ENCODE results near the gene OSBP2.

OSBP2 gene

GRCh38 chr22:30871391-30872284 lies 177.0 kb downstream of the OSBP2 start:
- no peak for DNase-seq

- DNase-seq, result no peak
Observed at GRCh38 chr22:30872285-30873041, 177.8 kb downstream of the OSBP2 start.

- no peak for DNase-seq
Observed at GRCh38 chr22:30873086-30873650, 178.5 kb downstream of the OSBP2 start.

GRCh38 chr22:30873661-30874060 lies 179.0 kb downstream of the OSBP2 start:
- DNase-seq, result no peak

- DNase-seq, result no peak
Observed at GRCh38 chr22:30874431-30875370, 180.0 kb downstream of the OSBP2 start.

DNA sequence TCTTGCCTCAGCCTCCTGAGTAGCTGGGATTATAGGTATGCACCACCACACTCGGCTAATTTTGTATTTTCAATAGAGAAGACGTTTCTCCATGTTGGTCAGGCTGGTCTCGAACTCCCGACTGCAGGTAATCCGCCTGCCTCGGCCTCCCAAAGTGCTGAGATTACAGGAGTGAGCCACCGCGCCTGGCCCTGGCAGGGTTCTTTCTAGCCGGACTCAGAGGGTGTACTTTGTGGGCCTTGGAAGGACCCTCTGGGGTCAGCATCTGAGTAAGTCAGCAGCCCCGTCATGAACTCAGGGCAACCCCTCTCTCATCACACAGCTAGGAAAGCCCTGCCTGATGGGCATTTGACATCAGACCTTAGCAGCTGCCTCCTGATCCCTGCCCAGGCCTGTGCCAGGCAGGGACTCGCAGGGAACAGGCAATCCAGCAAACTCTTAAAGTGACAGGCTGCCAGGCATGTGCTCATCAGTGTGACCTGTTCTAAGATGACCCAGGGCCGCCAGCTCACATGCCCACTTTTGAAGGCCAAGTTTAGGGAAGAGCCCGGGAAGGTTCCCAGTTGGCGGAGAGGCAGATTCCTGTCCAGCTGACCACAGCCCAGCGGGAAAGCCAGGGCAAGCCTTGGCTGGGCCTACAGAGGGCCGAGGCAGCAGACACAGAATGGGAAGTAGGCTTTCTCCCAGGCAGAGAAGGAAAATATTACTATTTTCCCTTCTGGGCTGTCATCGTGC lies 181.0 kb downstream of the OSBP2 start:
- DNase-seq, result no peak

DNA sequence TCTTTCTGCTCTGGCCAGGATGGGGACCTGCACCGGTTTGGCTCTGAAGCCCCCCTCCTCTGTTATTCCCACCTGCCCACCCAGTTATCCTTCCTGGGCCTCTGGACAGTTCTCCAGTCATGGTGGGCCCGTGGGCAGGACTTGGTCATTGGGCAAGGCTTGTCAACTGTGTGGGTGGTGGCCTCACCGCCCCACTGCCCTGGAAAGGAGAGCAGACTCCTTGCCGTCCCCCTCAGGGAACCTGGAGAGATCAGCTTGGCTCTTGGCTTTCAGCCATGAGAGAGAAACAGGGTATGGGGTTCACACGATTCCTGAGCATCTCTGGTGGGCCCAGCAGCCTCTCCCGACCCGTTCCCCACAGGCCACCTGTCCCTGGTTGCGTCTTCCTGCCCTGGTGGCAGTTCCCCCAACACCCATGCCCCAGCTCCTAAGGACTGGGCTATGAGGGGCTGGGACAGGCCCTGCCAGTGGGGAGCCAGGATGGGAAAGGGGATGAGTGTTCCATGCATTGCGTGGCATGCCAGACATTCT lies 181.6 kb downstream of the OSBP2 start:
- no peak for DNase-seq

DNA sequence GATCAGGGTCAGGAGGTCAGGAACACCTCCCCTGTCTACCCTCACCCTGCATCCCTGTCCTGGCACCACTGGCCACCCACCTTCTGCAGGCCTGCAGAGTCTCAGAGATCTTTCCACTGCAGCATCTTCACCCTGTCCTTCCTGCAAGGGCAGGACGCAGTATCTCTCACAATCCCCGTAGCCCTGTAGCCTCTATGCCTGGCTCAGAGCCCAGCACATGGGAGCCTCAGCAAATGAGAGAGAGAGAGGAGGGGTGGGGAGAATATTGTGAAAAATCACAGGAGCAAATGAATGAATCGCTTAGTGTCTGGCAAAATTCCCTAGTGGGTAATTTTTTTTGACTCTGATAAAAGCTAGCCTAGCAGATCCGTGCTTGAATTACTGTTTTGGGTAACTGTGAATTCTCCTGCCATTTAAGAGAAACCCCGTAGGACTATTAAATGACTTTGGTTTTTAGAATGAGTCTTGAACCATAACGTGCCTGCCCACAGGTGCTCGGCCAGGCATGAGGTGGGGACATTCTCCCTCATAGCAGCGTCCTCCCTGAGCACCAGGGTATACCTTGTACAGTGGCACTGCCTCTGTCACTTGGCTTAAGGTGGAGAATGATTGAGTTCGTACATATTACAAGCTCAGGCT lies 182.4 kb downstream of the OSBP2 start:
- DNase-seq, result peak; percentile 20 to 38

GRCh38 chr22:30877662-30878515 lies 183.2 kb downstream of the OSBP2 start:
- no peak for DNase-seq

- DNase-seq, result no peak
Observed at GRCh38 chr22:30878516-30879414, 184.1 kb downstream of the OSBP2 start.

GRCh38 chr22:30879415-30879797 lies 184.7 kb downstream of the OSBP2 start:
- DNase-seq, result no peak

- no peak for DNase-seq
Observed at GRCh38 chr22:30880181-30880601, 185.5 kb downstream of the OSBP2 start.

GRCh38 chr22:30880847-30881246 lies 186.2 kb downstream of the OSBP2 start:
- no peak for DNase-seq

- no peak for DNase-seq
Observed at GRCh38 chr22:30881361-30882183, 186.9 kb downstream of the OSBP2 start.

DNA sequence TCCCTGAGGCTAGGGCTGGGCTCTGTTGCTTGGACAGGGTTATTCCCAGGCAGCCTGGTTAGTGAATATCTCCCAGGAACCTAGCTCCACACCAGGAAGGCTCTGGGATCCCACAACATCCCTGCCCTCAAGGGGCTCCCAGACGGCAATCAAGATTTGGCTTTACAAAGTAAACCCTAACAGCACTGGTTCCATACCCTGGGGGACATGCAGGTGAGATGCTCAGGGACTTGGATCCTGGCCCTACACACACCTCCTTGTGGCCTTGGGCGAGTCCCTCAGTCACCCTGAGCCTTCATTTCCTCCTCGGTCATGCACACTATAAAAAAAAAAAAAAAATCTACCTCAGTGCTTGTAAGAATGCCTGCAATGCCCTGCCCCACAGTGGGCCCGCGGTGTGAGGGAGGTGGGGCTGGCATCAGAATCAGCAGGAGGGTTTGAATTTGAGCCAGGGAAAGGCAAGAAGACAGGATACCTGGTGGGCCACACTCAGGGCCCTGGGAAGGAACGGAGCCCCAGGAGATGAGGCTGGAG lies 187.6 kb downstream of the OSBP2 start:
- DNase-seq, result no peak

DNA sequence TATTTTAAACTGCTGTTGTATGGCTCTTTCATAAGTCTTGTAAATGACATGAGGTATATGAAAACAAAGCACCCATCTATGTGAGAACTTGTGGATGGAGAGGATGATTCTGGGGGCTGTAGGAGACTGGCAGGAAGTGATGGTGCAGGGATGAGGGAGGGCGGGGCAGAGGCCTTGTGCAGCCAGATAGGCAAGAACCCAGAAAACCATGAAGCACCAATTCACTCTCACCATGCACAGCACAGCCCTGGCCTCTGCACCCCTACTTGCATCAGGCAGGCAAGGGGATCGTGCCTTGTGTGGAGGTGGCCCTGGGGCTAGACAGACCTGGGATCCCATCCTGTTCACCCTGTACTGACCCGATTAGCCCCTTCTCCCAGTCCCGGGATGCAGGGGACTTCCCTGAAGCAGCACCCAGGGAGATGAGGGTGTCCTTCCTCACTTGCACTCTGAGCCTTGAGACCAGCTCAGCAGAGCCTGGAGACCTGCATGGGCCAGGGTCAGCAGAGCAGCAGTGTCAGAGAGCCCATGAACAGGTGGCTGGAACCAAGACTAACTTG lies 188.4 kb downstream of the OSBP2 start:
- DNase-seq, result no peak

DNA sequence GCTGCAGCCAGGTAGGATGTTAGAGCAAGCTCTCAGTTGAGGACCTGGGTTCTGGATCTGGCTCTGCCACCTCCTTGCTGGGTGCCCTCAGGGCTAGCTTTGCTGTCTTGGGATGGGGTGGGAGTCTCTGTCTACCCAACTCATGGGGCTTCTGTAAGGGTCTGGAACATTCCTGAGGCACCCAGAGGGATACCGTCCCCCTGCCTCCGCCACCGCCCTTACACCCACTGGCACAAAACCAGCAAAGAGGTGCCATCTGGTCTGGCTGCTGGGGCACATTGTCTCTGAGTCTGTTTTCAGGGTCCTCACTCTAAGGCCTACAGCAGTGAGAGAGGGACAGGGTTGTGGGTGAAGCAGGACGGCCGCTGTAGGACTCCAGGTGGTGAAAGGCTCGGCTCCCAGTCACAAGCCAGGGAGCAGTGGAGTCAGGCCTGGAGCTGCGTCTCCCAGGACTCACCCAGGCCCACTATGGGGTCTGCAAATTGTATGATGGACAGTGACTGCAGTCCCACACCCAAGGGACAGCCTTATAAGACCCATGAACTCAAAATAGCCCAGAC lies 189.0 kb downstream of the OSBP2 start:
- no peak for DNase-seq

All from NCI-H2081 (cell line).